GM12891 (cell line): ENCODE measurements around the gene TLE2.

Source experiments
- POLR2A ChIP-seq: IDR thresholded peaks from 2 replicates; pipeline ENCODE4 v1.6.1; 2011; ENCODE audit warnings: low read depth, low read length, control low read depth
- POLR2AphosphoS5 ChIP-seq: IDR thresholded peaks from 2 replicates; pipeline ENCODE4 v1.6.1; 2011; ENCODE audit warnings: low read depth, low read length, control low read depth
- TAF1 ChIP-seq: IDR thresholded peaks from 2 replicates; pipeline ENCODE4 v1.6.1; 2011; ENCODE audit warnings: low read depth, low read length, control low read depth

- no peak for TF ChIP-seq POLR2A
- no peak for TF ChIP-seq POLR2AphosphoS5
- TF ChIP-seq TAF1 = no peak
Observed at GRCh38 chr19:3015126-3016057, 13.7 kb downstream of the TLE2 start.
